H1 (cell line): ENCODE data around the gene SLAIN2. TPM values are rescaled to one million over a fixed set of nuclear protein-coding genes. Genes with fewer than 3 reads are reported as not detected.

Experiments
- MAFK ChIP-seq: IDR thresholded peaks from 2 replicates; pipeline ENCODE4 v1.6.1; 2012; ENCODE audit warnings: low read depth, mild to moderate bottlenecking, improper control_type of control experiment, low read length
- TEAD4 ChIP-seq: IDR thresholded peaks from 2 replicates; pipeline ENCODE4 v1.6.1; 2012; ENCODE audit warnings: low read depth, low read length, inconsistent platforms, mixed read lengths
- polyA plus RNA-seq, 7 experiments: library from polyadenylated mRNA; depleted of rRNA in 3 of 7; stranded (reverse) in 5 of 7; unstranded in 2 of 7; fragments of >200 nt in 5 of 7; fragments of 200-250 nt in 2 of 7; gene quantifications; 1 replicate in 5 of 7; 2 replicates in 1 of 7; 4 replicates in 1 of 7; pipeline versions ENCODE4 v1.2.1 to v1.2.3, GENCODE V29; 2011 to 2013; ENCODE audit warnings: missing spikeins in 2 of 7, mixed read lengths in 2 of 7
- total RNA-seq: library from RNA; stranded (reverse); fragmentation: NEBNext Ultra II Directional; extraction: Animal tissue kit (Norgen Biotek cat#: 25700); gene quantifications from 2 replicates; pipeline ENCODE4 v1.2.1, GENCODE V29; 2021
- TF ChIP-seq, protein P1 (sequence below): IDR thresholded peaks from 2 replicates; pipeline ENCODE4 v1.6.1; 2011; ENCODE audit warnings: low read depth, mild to moderate bottlenecking, low read length; ENCODE audit not compliant: insufficient read depth

SLAIN2 gene
- total and polyA plus RNA-seq, 2 of the 8 experiments (the other 6 are each of a cell fraction or from before 2014, with no cell fraction given): 8.2 to 40.0 TPM

DNA sequence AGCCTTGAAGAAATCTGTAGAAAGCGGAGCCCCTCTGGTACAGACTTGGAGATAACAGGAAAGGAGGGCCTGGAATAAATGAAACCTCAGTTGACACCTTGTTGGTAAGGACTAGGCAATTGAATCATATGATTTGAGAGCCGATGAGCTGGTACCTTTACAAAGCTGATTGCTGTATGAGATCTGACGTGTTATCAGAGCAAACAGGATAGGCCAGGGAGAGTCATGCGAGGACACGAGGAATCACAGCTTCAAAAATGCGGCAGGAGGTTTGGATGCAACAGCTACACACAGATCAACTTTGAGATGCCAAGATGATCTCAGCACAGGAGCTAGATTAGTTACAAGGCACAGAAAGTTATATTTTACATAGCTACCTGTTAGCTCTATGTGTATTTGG lies 134.4 kb downstream of the SLAIN2 start (continued):
- TF ChIP-seq TEAD4 (no peak), MAFK (no peak)
- TF ChIP-seq, protein P1, sequence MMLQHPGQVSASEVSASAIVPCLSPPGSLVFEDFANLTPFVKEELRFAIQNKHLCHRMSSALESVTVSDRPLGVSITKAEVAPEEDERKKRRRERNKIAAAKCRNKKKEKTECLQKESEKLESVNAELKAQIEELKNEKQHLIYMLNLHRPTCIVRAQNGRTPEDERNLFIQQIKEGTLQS: no peak

Other genes starting within 250 kb of the SLAIN2 start
- gene TXK, start 207.3 kb upstream of the SLAIN2 start, total RNA-seq: not detected in 2 replicates
- gene TXK, start 207.3 kb upstream of the SLAIN2 start, polyA plus RNA-seq (2011; rRNA removed): not detected in 2 replicates
- gene TEC, start 71.7 kb upstream of the SLAIN2 start, total RNA-seq: 1.8 and 2.3 TPM in 2 replicates
- 0.38 and 0.73 TPM in 2 replicates for gene TEC, start 71.7 kb upstream of the SLAIN2 start, polyA plus RNA-seq (2011; rRNA removed)
- gene SLC10A4, start 141.8 kb downstream of the SLAIN2 start, total RNA-seq: 3.6 and 4.5 TPM in 2 replicates
- 5.1 and 5.6 TPM in 2 replicates for gene SLC10A4, start 141.8 kb downstream of the SLAIN2 start, polyA plus RNA-seq (2011; rRNA removed)
- gene ZAR1, start 148.7 kb downstream of the SLAIN2 start, total RNA-seq: 0.36 and 0.78 TPM in 2 replicates
- gene ZAR1, start 148.7 kb downstream of the SLAIN2 start, polyA plus RNA-seq (2011; rRNA removed): 0.33 and 0.35 TPM in 2 replicates